SK-N-SH (cell line): ENCODE data around the gene CYP20A1. TPM values are rescaled to one million over a fixed set of nuclear protein-coding genes. Genes with fewer than 3 reads are reported as not detected.

ENCODE experiments used
- CTCF ChIA-PET: fragments of 300-600, 350-600 bp; formaldehyde crosslinking; extraction: SDS; loops from one replicate; lab custom pipeline; 2021; lab: Yijun Ruan, JAX
- POLR2A ChIA-PET: fragments of 350-600 bp; sonication (Branson Sonifier 250); formaldehyde crosslinking; extraction: SDS; loops from one replicate; lab custom pipeline; 2020; ENCODE audit warnings: antibody characterized with exemption, inconsistent platforms; lab: Yijun Ruan, JAX
- DNase-seq: peaks from one replicate; pipeline ENCODE4 v3.0.0; 2012
- H2AFZ ChIP-seq: fragments of 200-600 bp; sonication (generic); 2 replicates; pipeline ENCODE4 v1.8.1; 2016; ENCODE audit warnings: antibody characterized with exemption, mild to moderate bottlenecking, low read depth
- H3F3A ChIP-seq: fragments of 200-600 bp; sonication (generic); replicated peaks from 2 replicates; pipeline ENCODE3; 2016; ENCODE audit warnings: antibody characterized with exemption, mild to moderate bottlenecking; ENCODE audit not compliant: insufficient read depth
- H3K27ac ChIP-seq, 2 experiments: fragments of 200-500 bp in 1 of 2; fragments of 200-600 bp in 1 of 2; sonication (Bioruptor generic) in 1 of 2; sonication (generic), shearing (Covaris generic) in 1 of 2; 2 replicates each; pipeline versions ENCODE4 v1.5.1 to v1.6.1; 2014 to 2016; ENCODE audit warnings: low read depth in 2 of 2, inconsistent platforms in 1 of 2, low read length in 1 of 2, mild to moderate bottlenecking in 1 of 2, mixed read lengths in 1 of 2
- H3K27me3 ChIP-seq: fragments of 200-600 bp; sonication (generic), shearing (Covaris generic); 2 replicates; pipeline ENCODE4 v1.6.1; 2016; ENCODE audit warnings: mixed run types; ENCODE audit not compliant: insufficient read depth
- H3K36me3 ChIP-seq, 2 experiments: fragments of 200-500 bp in 1 of 2; fragments of 200-600 bp in 1 of 2; sonication (Bioruptor generic) in 1 of 2; sonication (generic) in 1 of 2; replicated peaks in 1 of 2; 2 replicates each; pipeline versions ENCODE3 to v1.5.1; 2014 to 2016; ENCODE audit warnings: low read length in 1 of 2, mild to moderate bottlenecking in 1 of 2; ENCODE audit not compliant: insufficient read depth in 2 of 2, control insufficient read depth in 1 of 2
- H3K4me1 ChIP-seq, 2 experiments: fragments of 200-500 bp in 1 of 2; fragments of 200-600 bp in 1 of 2; sonication (Bioruptor generic) in 1 of 2; sonication (generic), shearing (Covaris generic) in 1 of 2; 2 replicates each; pipeline versions ENCODE4 v1.5.1 to v1.6.1; 2014 to 2016; ENCODE audit warnings: low read depth in 1 of 2, low read length in 1 of 2, mixed run types in 1 of 2; ENCODE audit not compliant: insufficient read depth in 2 of 2, control insufficient read depth in 1 of 2
- H3K4me2 ChIP-seq: fragments of 200-600 bp; sonication (generic), shearing (Covaris generic); 2 replicates; pipeline ENCODE4 v1.6.1; 2017; ENCODE audit warnings: mixed run types
- H3K4me3 ChIP-seq, 2 experiments: fragments of 200-500 bp in 1 of 2; fragments of 200-600 bp in 1 of 2; sonication (Bioruptor generic) in 1 of 2; sonication (generic), shearing (Covaris generic) in 1 of 2; 2 replicates each; pipeline versions ENCODE4 v1.5.1 to v1.8.1; 2014 to 2016; ENCODE audit warnings: low read depth in 2 of 2, inconsistent platforms in 1 of 2, low read length in 1 of 2, mild to moderate bottlenecking in 1 of 2, mixed read lengths in 1 of 2, moderate library complexity in 1 of 2
- H3K79me2 ChIP-seq: fragments of 200-600 bp; sonication (generic); 2 replicates; pipeline ENCODE4 v1.8.1; 2017; ENCODE audit warnings: mild to moderate bottlenecking; ENCODE audit not compliant: insufficient read depth
- H3K9ac ChIP-seq: fragments of 200-600 bp; sonication (generic); 2 replicates; pipeline ENCODE4 v1.6.1; 2017; ENCODE audit warnings: mixed run types
- H3K9me2 ChIP-seq: fragments of 200-600 bp; sonication (generic); 2 replicates; pipeline ENCODE4 v1.6.1; 2017; ENCODE audit warnings: mixed run types
- H3K9me3 ChIP-seq: fragments of 200-600 bp; sonication (generic); 2 replicates; pipeline ENCODE4 v1.6.1; 2017; ENCODE audit warnings: mixed run types, mild to moderate bottlenecking, moderate library complexity
- H4K20me1 ChIP-seq: fragments of 200-600 bp; sonication (generic); 2 replicates; pipeline ENCODE4 v1.6.1; 2017; ENCODE audit warnings: mild to moderate bottlenecking, mixed run types; ENCODE audit not compliant: insufficient read depth
- CHD2 ChIP-seq: fragments of 150-350 bp; IDR thresholded peaks from 2 replicates; pipeline ENCODE4 v1.6.1; 2018; ENCODE audit warnings: low read length; ENCODE audit not compliant: partially characterized antibody
- CTCF ChIP-seq: fragments of 200-600 bp; sonication (generic); IDR thresholded peaks from 2 replicates; pipeline ENCODE4 v1.6.1; 2017; ENCODE audit warnings: antibody characterized with exemption, mild to moderate bottlenecking, moderate library complexity
- ELF1 ChIP-seq: IDR thresholded peaks from 2 replicates; pipeline ENCODE4 v1.4.0; 2012
- EP300 ChIP-seq, 2 experiments: IDR thresholded peaks; 2 replicates each; pipeline versions ENCODE4 v1.4.0 to v1.6.1; 2012; ENCODE audit warnings: borderline replicate concordance in 1 of 2, low read depth in 1 of 2, low read length in 1 of 2
- EZH2phosphoT487 ChIP-seq: fragments of 200-600 bp; sonication (generic); IDR thresholded peaks from 2 replicates; pipeline ENCODE4 v1.6.1; 2017; ENCODE audit warnings: low read depth, mixed run types, mild to moderate bottlenecking, antibody characterized with exemption, moderate library complexity, borderline replicate concordance
- FOSL2 ChIP-seq: IDR thresholded peaks from 2 replicates; pipeline ENCODE4 v1.4.0; 2012; ENCODE audit warnings: low read depth, mild to moderate bottlenecking, moderate library complexity, borderline replicate concordance
- FOXJ3 ChIP-seq: sonication (generic); formaldehyde crosslinking; IDR thresholded peaks from 2 replicates; pipeline ENCODE4 v1.5.1; 2020; ENCODE audit warnings: mild to moderate bottlenecking, missing genetic modification reagents
- GABPA ChIP-seq: IDR thresholded peaks from 2 replicates; pipeline ENCODE4 v1.4.0; 2012; ENCODE audit warnings: low read depth, mild to moderate bottlenecking
- GATA2 ChIP-seq: sonication (generic); formaldehyde crosslinking; IDR thresholded peaks from 2 replicates; pipeline ENCODE4 v1.5.0; 2020; ENCODE audit warnings: mild to moderate bottlenecking, missing genetic modification reagents
- JUND ChIP-seq: IDR thresholded peaks from 2 replicates; pipeline ENCODE4 v1.4.0; 2012
- MAX ChIP-seq: IDR thresholded peaks from 2 replicates; pipeline ENCODE4 v1.4.0; 2012; ENCODE audit warnings: low read depth
- MEF2A ChIP-seq: IDR thresholded peaks from 2 replicates; pipeline ENCODE4 v1.4.0; 2012; ENCODE audit warnings: low read depth, borderline replicate concordance
- NRF1 ChIP-seq: IDR thresholded peaks from 2 replicates; pipeline ENCODE4 v1.6.1; 2012; ENCODE audit warnings: low read depth, mild to moderate bottlenecking, low read length
- REST ChIP-seq: IDR thresholded peaks from 2 replicates; pipeline ENCODE4 v1.6.1; 2012; ENCODE audit warnings: mild to moderate bottlenecking, low read depth, low read length, moderate library complexity
- RFX5 ChIP-seq: IDR thresholded peaks from 2 replicates; pipeline ENCODE4 v1.6.1; 2012; ENCODE audit warnings: mild to moderate bottlenecking, improper control_type of control experiment, low read length
- RXRA ChIP-seq: IDR thresholded peaks from 2 replicates; pipeline ENCODE4 v1.4.0; 2012; ENCODE audit warnings: low read depth, mild to moderate bottlenecking, borderline replicate concordance
- TAF1 ChIP-seq: IDR thresholded peaks from 2 replicates; pipeline ENCODE4 v1.6.1; 2012; ENCODE audit warnings: low read depth, mild to moderate bottlenecking, low read length, moderate library complexity, borderline replicate concordance
- TCF12 ChIP-seq: IDR thresholded peaks from 2 replicates; pipeline ENCODE4 v1.4.0; 2012
- USF2 ChIP-seq: fragments of 150-350 bp; IDR thresholded peaks from 2 replicates; pipeline ENCODE4 v1.6.1; 2017; ENCODE audit warnings: antibody characterized with exemption, low read length, low read depth, borderline replicate concordance
- WGBS: methylation state at CpG from one replicate; pipeline ENCODE4 v1.1.6; 2017; ENCODE audit warnings: low lambda C conversion rate; 5-methylcytosine and 5-hydroxymethylcytosine counted together
- polyA plus RNA-seq, 3 experiments: library from polyadenylated mRNA; depleted of rRNA; stranded (reverse); fragments of >200 nt; gene quantifications; 2 replicates each; pipeline ENCODE4 v1.2.3, GENCODE V29; 2012

Gene CYP20A1
- polyA plus RNA-seq, 1 of the 3 experiments (the other 2 are of a cell fraction) = 10.6 TPM

- no peak for TF ChIP-seq EZH2phosphoT487
- no peak for TF ChIP-seq CHD2
Measured at GRCh38 chr2:203279288-203279687, 40.5 kb downstream of the CYP20A1 start (continued).

GRCh38 chr2:203280428-203281064, 41.7 kb downstream of the CYP20A1 start:
- WGBS = 81% methylated on average over 3 of the region's 6 CpGs
- Histone ChIP-seq H3K79me2 (no peaks in the 10 kb centered on the region), H3K4me1 (peaks cover 0 to 9% of the 10 kb centered on the region in 2 experiments; a peak in 1 of 4 replicates), H3K9me3 (no peaks in the 10 kb centered on the region), H4K20me1 (no peaks in the 10 kb centered on the region), H3F3A (peaks cover 26% of the 10 kb centered on the region), H3K9me2 (no peaks in the 10 kb centered on the region), H3K36me3 (peaks cover 13 to 73% of the 10 kb centered on the region in 2 experiments), H3K27me3 (no peaks in the 10 kb centered on the region), H3K4me3 (no peak overlapping the region), H2AFZ (no peak overlapping the region), H3K9ac (no peak overlapping the region), H3K4me2 (no peak overlapping the region), H3K27ac (peak overlapping the region in 1 of 2 experiments; percentile 3; a peak in 1 of 4 replicates)
- DNase-seq = no peak
- ChIA-PET CTCF (no interaction called here), POLR2A (no interaction called here)
- TF ChIP-seq GABPA = no peak
- TF ChIP-seq TAF1 = no peak
- no peak for TF ChIP-seq RFX5
- no peak for TF ChIP-seq CHD2
- TF ChIP-seq FOSL2 = no peak
- TF ChIP-seq RXRA = no peak

- Histone ChIP-seq H3K4me3 (no peak overlapping the region), H3K79me2 (no peaks in the 10 kb centered on the region), H3F3A (peaks cover 26% of the 10 kb centered on the region), H3K4me1 (peaks cover 0 to 9% of the 10 kb centered on the region in 2 experiments; a peak in 1 of 4 replicates), H2AFZ (no peak overlapping the region), H4K20me1 (no peaks in the 10 kb centered on the region), H3K36me3 (peaks cover 20 to 82% of the 10 kb centered on the region in 2 experiments), H3K27ac (no peak overlapping the region), H3K9me3 (no peaks in the 10 kb centered on the region), H3K9me2 (no peaks in the 10 kb centered on the region), H3K27me3 (no peaks in the 10 kb centered on the region)
- 95% methylated on average over 7 of the region's 7 CpGs for WGBS
- TF ChIP-seq FOSL2 = no peak
- no peak for TF ChIP-seq JUND
- no peak for TF ChIP-seq EP300 (IDR thresholded peaks at IDR 0.05; ENCODE audit: borderline replicate concordance in 1 of 2, low read depth in 1 of 2, low read length in 1 of 2)
- TF ChIP-seq ELF1 = no peak
- no peak for TF ChIP-seq NRF1
- TF ChIP-seq MEF2A = no peak
- no peak for TF ChIP-seq TCF12
- no peak for TF ChIP-seq FOXJ3 (CRISPR knock-in tag)
- TF ChIP-seq REST = no peak
- TF ChIP-seq CHD2 = no peak
- no peak for TF ChIP-seq USF2
- no peak for TF ChIP-seq MAX
- no peak for TF ChIP-seq GATA2 (CRISPR knock-in tag)
- no peak for TF ChIP-seq CTCF
- TF ChIP-seq, all 33 proteins: peak for 0
- POLR2A ChIA-PET = no interaction called here
- no peak for DNase-seq
- no peak overlapping the region for H3K9ac ChIP-seq
- no peak overlapping the region for H3K4me2 ChIP-seq
- CTCF ChIA-PET = no interaction called here
Measured at GRCh38 chr2:203282101-203282500, 43.3 kb downstream of the CYP20A1 start.
